Ecto neural progenitor cell (in vitro differentiated cells): ENCODE results near the gene INAFM1.

Experiments
- DNase-seq: peaks from one replicate; pipeline ENCODE4 v3.0.0-alpha.2; 2018; ENCODE audit warnings: low spot score

The INAFM1 gene

GRCh38 chr19:47310323-47310722 lies 35.6 kb downstream of the INAFM1 start:
- DNase-seq = no peak

GRCh38 chr19:47310819-47311218 lies 36.1 kb downstream of the INAFM1 start:
- no peak for DNase-seq

GRCh38 chr19:47312366-47313006 lies 37.8 kb downstream of the INAFM1 start:
- DNase-seq = no peak

GRCh38 chr19:47313754-47314295 lies 39.1 kb downstream of the INAFM1 start:
- no peak for DNase-seq

GRCh38 chr19:47315125-47315821 lies 40.6 kb downstream of the INAFM1 start:
- no peak for DNase-seq

- no peak for DNase-seq
Observed at GRCh38 chr19:47316513-47316912, 41.8 kb downstream of the INAFM1 start.

- DNase-seq = no peak
Observed at GRCh38 chr19:47319923-47320871, 45.5 kb downstream of the INAFM1 start.

GRCh38 chr19:47321630-47322029 lies 46.9 kb downstream of the INAFM1 start:
- DNase-seq = no peak

- no peak for DNase-seq
Observed at GRCh38 chr19:47322058-47322457, 47.4 kb downstream of the INAFM1 start.

GRCh38 chr19:47323409-47323808 lies 48.7 kb downstream of the INAFM1 start:
- no peak for DNase-seq

- DNase-seq = no peak
Observed at GRCh38 chr19:47323872-47324271, 49.2 kb downstream of the INAFM1 start.

GRCh38 chr19:47324502-47324901 lies 49.8 kb downstream of the INAFM1 start:
- DNase-seq = no peak
